Stimulated activated CD4-positive, alpha-beta T cell treated with anti-CD3 and anti-CD28 coated beads, Interleukin-1b, Interleukin-23, amount 100 ng/mL, for 48 hours (primary cell): Measurements from ENCODE around the gene SUPT20HL1.
"Not testable (repeated sequence)": the region's sequence is repeated elsewhere in the genome, so short reads cannot be mapped to it uniquely, and the experiment has no call there.

Experiments
- DNase-seq: peaks from one replicate; pipeline ENCODE4 v3.0.0-alpha.2; 2020

SUPT20HL1 gene

GRCh38 chrX:24360272-24360671, at the start of gene SUPT20HL1:
TSS of gene SUPT20HL1 (plus strand) at chrX:24360639. CDS start at chrX:24362761, 2,122 bp downstream.
- DNase-seq: no peak

GRCh38 chrX:24310916-24311315, 49.5 kb upstream of the SUPT20HL1 start:
- not testable (repeated sequence) for DNase-seq

- DNase-seq: not testable (repeated sequence)
These were observed 48.8 kb upstream of the SUPT20HL1 start for GRCh38 chrX:24311507-24312248.

GRCh38 chrX:24312249-24312607, 48.2 kb upstream of the SUPT20HL1 start:
- DNase-seq: not testable (repeated sequence)

- DNase-seq: no peak
These were observed 46.3 kb upstream of the SUPT20HL1 start, which contains the start of gene SUPT20HL2 for GRCh38 chrX:24314019-24314635. TSS of gene SUPT20HL2 (minus strand) at chrX:24314069. CDS start at chrX:24313315, 754 bp downstream.

- DNase-seq: no peak
These were observed 44.3 kb upstream of the SUPT20HL1 start for GRCh38 chrX:24316111-24316510.

- no peak for DNase-seq
These were observed 42.9 kb upstream of the SUPT20HL1 start for GRCh38 chrX:24317567-24317966.

- no peak for DNase-seq
These were observed 38.6 kb upstream of the SUPT20HL1 start for GRCh38 chrX:24321741-24322395.

- no peak for DNase-seq
These were observed 35.2 kb upstream of the SUPT20HL1 start for GRCh38 chrX:24325231-24325630.

GRCh38 chrX:24332878-24333277, 27.6 kb upstream of the SUPT20HL1 start:
- DNase-seq: no peak

- no peak for DNase-seq
These were observed 27.1 kb upstream of the SUPT20HL1 start for GRCh38 chrX:24333371-24333770.

GRCh38 chrX:24334461-24334860, 26.0 kb upstream of the SUPT20HL1 start:
- no peak for DNase-seq

- no peak for DNase-seq
These were observed 24.6 kb upstream of the SUPT20HL1 start for GRCh38 chrX:24335871-24336270.

GRCh38 chrX:24339911-24340310, 20.5 kb upstream of the SUPT20HL1 start:
- no peak for DNase-seq

GRCh38 chrX:24340501-24340900, 19.9 kb upstream of the SUPT20HL1 start:
- DNase-seq: no peak

GRCh38 chrX:24341795-24342194, 18.6 kb upstream of the SUPT20HL1 start:
- DNase-seq: no peak

GRCh38 chrX:24343719-24344118, 16.7 kb upstream of the SUPT20HL1 start:
- DNase-seq: no peak

GRCh38 chrX:24347881-24348280, 12.6 kb upstream of the SUPT20HL1 start:
- no peak for DNase-seq

- DNase-seq: no peak
These were observed 10.2 kb upstream of the SUPT20HL1 start for GRCh38 chrX:24350217-24350616.

GRCh38 chrX:24355095-24355494, 5.3 kb upstream of the SUPT20HL1 start:
- no peak for DNase-seq

GRCh38 chrX:24357106-24357505, 3.3 kb upstream of the SUPT20HL1 start:
- no peak for DNase-seq

- not testable (repeated sequence) for DNase-seq
These were observed 1.8 kb downstream of the SUPT20HL1 start for GRCh38 chrX:24362089-24362745.

GRCh38 chrX:24363432-24364181, 3.2 kb downstream of the SUPT20HL1 start:
- DNase-seq: not testable (repeated sequence)
